PFSK-1 (cell line): ENCODE measurements around the gene KCNQ1OT1.

Experiments used
- FOXP2 ChIP-seq: optimal IDR thresholded peaks from 2 replicates; pipeline ENCODE3; 2011; ENCODE audit warnings: borderline replicate concordance, control low read depth, inconsistent platforms; ENCODE audit not compliant: insufficient read depth; ENCODE audit errors: extremely low read length, extremely low read depth
- POLR2AphosphoS5 ChIP-seq: IDR thresholded peaks from 2 replicates; pipeline ENCODE4 v1.6.1; 2012; ENCODE audit warnings: low read depth, mild to moderate bottlenecking, control low read depth, low read length, moderate library complexity
- SIN3A ChIP-seq: IDR thresholded peaks from 2 replicates; pipeline ENCODE4 v1.6.1; 2012; ENCODE audit warnings: mild to moderate bottlenecking, low read length, moderate library complexity, borderline replicate concordance; ENCODE audit not compliant: insufficient read depth
- TAF1 ChIP-seq: IDR thresholded peaks from 2 replicates; pipeline ENCODE4 v1.6.1; 2012; ENCODE audit warnings: low read length, control low read depth, borderline replicate concordance; ENCODE audit not compliant: insufficient read depth
- TF ChIP-seq, protein P1 (sequence below), 2 experiments: IDR thresholded peaks; 2 replicates each; pipeline versions ENCODE4 v1.6.1 to v1.8.0; 2011 to 2012; ENCODE audit warnings: low read depth in 2 of 2, low read length in 2 of 2, control low read depth in 1 of 2, inconsistent platforms in 1 of 2, mild to moderate bottlenecking in 1 of 2, moderate library complexity in 1 of 2; ENCODE audit not compliant: insufficient read depth in 1 of 2

KCNQ1OT1 gene

DNA sequence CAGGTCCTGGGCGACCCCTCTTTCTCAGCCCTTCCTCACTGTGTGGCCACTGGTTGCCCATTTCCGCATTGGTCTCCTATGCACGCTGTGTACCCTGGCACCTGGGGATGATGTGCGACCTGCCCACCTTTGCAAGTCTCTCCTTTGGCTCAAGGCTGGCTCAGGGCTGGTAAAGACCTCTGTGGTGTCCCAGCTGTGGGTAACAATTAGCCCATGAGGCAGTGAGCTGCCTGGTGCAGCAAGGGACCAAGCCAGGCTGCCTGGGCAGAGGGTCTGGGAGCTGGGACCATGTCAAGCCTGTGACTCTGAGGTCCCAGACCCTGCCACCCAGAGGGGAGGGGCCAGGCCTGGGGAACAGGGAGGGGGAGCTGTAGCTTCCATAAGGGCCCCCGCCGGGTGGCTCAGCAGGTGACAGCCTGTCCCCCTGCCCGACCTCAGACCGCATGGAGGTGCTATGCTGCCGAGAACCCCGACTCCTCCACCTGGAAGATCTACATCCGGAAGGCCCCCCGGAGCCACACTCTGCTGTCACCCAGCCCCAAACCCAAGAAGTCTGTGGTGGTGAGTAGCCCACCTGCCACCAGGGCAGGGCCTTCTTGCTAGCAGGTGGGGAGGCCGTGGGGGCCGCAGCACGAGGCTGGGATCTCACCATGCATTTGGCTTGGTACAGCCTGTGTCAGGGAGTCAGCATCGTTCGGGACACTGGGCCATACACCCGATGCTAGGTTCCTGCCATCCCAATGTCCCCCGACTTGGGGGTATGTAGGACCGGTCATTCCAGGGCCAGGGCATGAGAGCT lies 112.5 kb downstream of the KCNQ1OT1 start:
- TF ChIP-seq SIN3A, result no peak
- TF ChIP-seq, protein P1, sequence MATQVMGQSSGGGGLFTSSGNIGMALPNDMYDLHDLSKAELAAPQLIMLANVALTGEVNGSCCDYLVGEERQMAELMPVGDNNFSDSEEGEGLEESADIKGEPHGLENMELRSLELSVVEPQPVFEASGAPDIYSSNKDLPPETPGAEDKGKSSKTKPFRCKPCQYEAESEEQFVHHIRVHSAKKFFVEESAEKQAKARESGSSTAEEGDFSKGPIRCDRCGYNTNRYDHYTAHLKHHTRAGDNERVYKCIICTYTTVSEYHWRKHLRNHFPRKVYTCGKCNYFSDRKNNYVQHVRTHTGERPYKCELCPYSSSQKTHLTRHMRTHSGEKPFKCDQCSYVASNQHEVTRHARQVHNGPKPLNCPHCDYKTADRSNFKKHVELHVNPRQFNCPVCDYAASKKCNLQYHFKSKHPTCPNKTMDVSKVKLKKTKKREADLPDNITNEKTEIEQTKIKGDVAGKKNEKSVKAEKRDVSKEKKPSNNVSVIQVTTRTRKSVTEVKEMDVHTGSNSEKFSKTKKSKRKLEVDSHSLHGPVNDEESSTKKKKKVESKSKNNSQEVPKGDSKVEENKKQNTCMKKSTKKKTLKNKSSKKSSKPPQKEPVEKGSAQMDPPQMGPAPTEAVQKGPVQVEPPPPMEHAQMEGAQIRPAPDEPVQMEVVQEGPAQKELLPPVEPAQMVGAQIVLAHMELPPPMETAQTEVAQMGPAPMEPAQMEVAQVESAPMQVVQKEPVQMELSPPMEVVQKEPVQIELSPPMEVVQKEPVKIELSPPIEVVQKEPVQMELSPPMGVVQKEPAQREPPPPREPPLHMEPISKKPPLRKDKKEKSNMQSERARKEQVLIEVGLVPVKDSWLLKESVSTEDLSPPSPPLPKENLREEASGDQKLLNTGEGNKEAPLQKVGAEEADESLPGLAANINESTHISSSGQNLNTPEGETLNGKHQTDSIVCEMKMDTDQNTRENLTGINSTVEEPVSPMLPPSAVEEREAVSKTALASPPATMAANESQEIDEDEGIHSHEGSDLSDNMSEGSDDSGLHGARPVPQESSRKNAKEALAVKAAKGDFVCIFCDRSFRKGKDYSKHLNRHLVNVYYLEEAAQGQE (IDR thresholded peaks at IDR 0.05; ENCODE audit: insufficient read depth in 1 of 2, low read depth in 2 of 2, low read length in 2 of 2), result no peak
- no peak for TF ChIP-seq TAF1
- no peak for TF ChIP-seq FOXP2
- TF ChIP-seq POLR2AphosphoS5, result no peak

DNA sequence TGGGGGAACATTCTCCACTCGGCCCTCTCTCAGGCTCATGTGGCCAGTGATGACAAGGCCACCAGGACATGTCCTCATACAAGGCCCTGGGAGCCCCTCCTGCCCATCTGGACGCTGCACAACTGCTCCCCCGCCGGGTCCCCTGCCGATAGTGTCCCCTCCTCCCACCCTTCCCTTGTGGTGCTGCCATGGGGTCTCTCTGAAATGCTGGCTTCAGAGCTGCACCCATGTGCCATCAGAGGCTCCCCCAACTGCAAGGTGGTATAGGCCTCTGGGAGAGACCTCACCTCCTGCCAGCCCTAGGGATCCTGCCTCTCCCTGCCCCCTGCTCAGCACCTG lies 113.0 kb downstream of the KCNQ1OT1 start:
- TF ChIP-seq, protein P1 (IDR thresholded peaks at IDR 0.05; ENCODE audit: insufficient read depth in 1 of 2, low read depth in 2 of 2, low read length in 2 of 2), result no peak
- TF ChIP-seq POLR2AphosphoS5 (no peak), TAF1 (no peak), FOXP2 (no peak), SIN3A (no peak)

DNA sequence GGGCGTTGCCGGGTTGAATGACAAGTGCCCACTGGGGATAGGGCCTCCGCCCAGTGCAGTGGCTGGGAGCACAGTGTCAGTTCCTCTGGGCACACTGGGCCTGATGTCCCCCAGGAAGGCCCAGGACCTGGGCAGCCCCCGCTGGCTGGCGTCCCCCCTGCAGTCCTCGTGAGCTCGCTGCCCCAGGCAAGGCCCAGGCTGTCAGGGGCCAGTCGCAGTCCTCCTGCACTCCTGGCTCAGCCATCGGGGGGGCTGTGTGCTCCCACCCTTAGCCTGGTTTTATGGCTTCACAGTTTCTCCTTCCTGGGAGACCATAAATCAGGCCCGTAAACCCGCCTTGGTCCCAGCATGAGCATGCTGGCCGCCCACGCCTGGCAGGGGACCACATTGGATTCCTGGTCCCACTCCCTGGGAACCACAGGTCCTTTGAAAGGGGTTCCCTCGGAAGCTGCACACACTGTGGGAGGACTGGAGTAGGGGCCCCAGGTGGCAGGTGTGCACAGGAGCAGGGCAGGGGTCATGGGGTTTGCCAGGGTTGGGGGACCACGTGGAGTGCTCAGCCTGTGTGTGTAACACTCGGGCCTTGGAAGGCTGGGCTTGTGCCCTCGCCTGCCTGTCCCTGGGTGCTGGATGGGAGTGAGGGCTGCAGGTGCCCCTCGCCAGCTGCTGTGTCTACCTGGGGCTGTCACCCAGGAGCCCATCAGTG lies 113.6 kb downstream of the KCNQ1OT1 start:
- TF ChIP-seq FOXP2, result no peak
- no peak for TF ChIP-seq TAF1
- TF ChIP-seq POLR2AphosphoS5, result no peak
- TF ChIP-seq SIN3A, result no peak
- TF ChIP-seq, protein P1 (IDR thresholded peaks at IDR 0.05; ENCODE audit: insufficient read depth in 1 of 2, low read depth in 2 of 2, low read length in 2 of 2), result no peak

DNA sequence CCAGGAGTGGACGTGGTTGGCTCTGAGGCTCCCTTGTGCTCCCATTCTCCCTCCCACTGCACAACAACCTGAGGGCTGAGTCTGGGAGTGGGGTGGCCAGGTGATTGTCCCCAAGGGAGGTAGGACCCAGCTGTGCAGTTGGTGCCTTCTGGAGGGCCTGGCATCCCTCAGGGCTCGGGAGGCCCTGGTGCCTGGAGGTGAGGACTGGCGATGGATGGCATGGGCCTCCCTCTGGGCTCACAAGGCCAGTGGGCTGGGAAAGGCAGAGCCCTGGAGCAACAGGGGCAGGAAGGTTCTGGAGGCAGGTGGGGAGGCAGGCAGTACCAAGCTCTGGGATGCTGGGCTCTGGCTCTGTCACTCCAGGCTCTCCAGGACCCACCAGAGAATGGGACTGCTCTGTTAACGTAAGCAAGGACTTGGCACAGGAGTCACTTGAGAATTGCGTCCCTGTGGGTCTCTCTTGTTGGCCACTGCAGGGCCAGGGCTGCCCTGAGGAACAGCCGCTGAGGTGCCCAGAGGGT lies 114.2 kb downstream of the KCNQ1OT1 start:
- TF ChIP-seq TAF1 (no peak), POLR2AphosphoS5 (no peak), FOXP2 (no peak), SIN3A (no peak)
- TF ChIP-seq, protein P1 (IDR thresholded peaks at IDR 0.05; ENCODE audit: insufficient read depth in 1 of 2, low read depth in 2 of 2, low read length in 2 of 2), result no peak
